Smooth muscle cell (in vitro differentiated cells): ENCODE data around the gene TOP3A. TPM values are rescaled to one million over a fixed set of nuclear protein-coding genes. Genes with fewer than 3 reads are reported as not detected.

Experiments
- DNase-seq: peaks from one replicate; lab custom pipeline; 2025; ENCODE audit not compliant: unreplicated experiment; lab: John Stamatoyannopoulos, UW
- H2AFZ ChIP-seq: fragments of 200-600 bp; sonication (generic); 2 replicates; pipeline ENCODE4 v1.6.0; 2016; ENCODE audit warnings: antibody characterized with exemption, low read depth, mild to moderate bottlenecking
- H3F3A ChIP-seq: fragments of 200-600 bp; sonication (generic); 2 replicates; pipeline ENCODE4 v1.6.0; 2017; ENCODE audit warnings: antibody characterized with exemption, low read depth
- H3K27ac ChIP-seq: fragments of 200-600 bp; sonication (generic); 2 replicates; pipeline ENCODE4 v1.5.1; 2016; ENCODE audit warnings: low read depth, mild to moderate bottlenecking
- H3K27me3 ChIP-seq: fragments of 200-600 bp; sonication (generic); 2 replicates; pipeline ENCODE4 v1.6.1; 2016; ENCODE audit warnings: low read depth, mild to moderate bottlenecking
- H3K36me3 ChIP-seq: fragments of 200-600 bp; sonication (generic); 2 replicates; pipeline ENCODE4 v1.5.1; 2016; ENCODE audit warnings: low read depth
- H3K4me1 ChIP-seq: fragments of 200-600 bp; sonication (generic); 2 replicates; pipeline ENCODE4 v1.5.1; 2016; ENCODE audit warnings: low read depth
- H3K4me2 ChIP-seq: fragments of 200-600 bp; sonication (generic); 2 replicates; pipeline ENCODE4 v1.6.0; 2016; ENCODE audit warnings: mild to moderate bottlenecking
- H3K4me3 ChIP-seq: fragments of 200-600 bp; sonication (generic); 2 replicates; pipeline ENCODE4 v1.5.1; 2016; ENCODE audit warnings: mild to moderate bottlenecking
- H3K79me2 ChIP-seq: fragments of 200-600 bp; sonication (generic); 2 replicates; pipeline ENCODE4 v1.6.0; 2016; ENCODE audit warnings: low read depth, mild to moderate bottlenecking
- H3K9ac ChIP-seq: fragments of 200-600 bp; sonication (generic); 2 replicates; pipeline ENCODE4 v1.6.0; 2016; ENCODE audit warnings: low read depth
- H3K9me3 ChIP-seq: fragments of 200-600 bp; sonication (generic); replicated peaks from 2 replicates; pipeline ENCODE4 v1.5.1; 2016; ENCODE audit warnings: low read depth
- H4K20me1 ChIP-seq: fragments of 200-600 bp; sonication (generic); 2 replicates; pipeline ENCODE4 v1.6.0; 2016; ENCODE audit warnings: low read depth
- WGBS: methylation state at CpG from one replicate; pipeline ENCODE4 v1.1.7; 2016; ENCODE audit warnings: low lambda C conversion rate; 5-methylcytosine and 5-hydroxymethylcytosine counted together
- polyA plus RNA-seq: library from polyadenylated mRNA; unstranded; fragments of >200 nt; fragmentation: Nextera tagmentation; extraction: Ambion mirVana; gene quantifications from 2 replicates; pipeline ENCODE4 v1.2.1, GENCODE V29; 2016
- total RNA-seq: library from RNA; depleted of rRNA; stranded (reverse); fragments of >200 nt; gene quantifications from 2 replicates; pipeline ENCODE4 v1.2.3, GENCODE V29; 2014
- TF ChIP-seq, protein P1 (sequence below): fragments of 200-600 bp; sonication (generic); IDR thresholded peaks from 2 replicates; pipeline ENCODE4 v1.5.1; 2017; ENCODE audit warnings: borderline replicate concordance, mild to moderate bottlenecking, antibody characterized with exemption; ENCODE audit not compliant: insufficient read depth, poor library complexity, severe bottlenecking

TOP3A gene
- total and polyA plus RNA-seq, 2 experiments from 2014 or later = 14.6 to 40.9 TPM

GRCh38 chr17:18324140-18325050, 9.6 kb upstream of the TOP3A start:
- Histone ChIP-seq H3K4me3 (no peak overlapping the region), H3K4me1 (no peaks in the 10 kb centered on the region), H3K4me2 (no peak overlapping the region), H2AFZ (no peak overlapping the region), H3K79me2 (peaks cover 19% of the 10 kb centered on the region), H3K9ac (no peak overlapping the region), H3K27ac (no peak overlapping the region), H3K27me3 (no peaks in the 10 kb centered on the region), H3K9me3 (no peaks in the 10 kb centered on the region), H3K36me3 (peaks cover 5% of the 10 kb centered on the region), H3F3A (no peaks in the 10 kb centered on the region), H4K20me1 (peaks cover 45% of the 10 kb centered on the region)
- TF ChIP-seq, protein P1, sequence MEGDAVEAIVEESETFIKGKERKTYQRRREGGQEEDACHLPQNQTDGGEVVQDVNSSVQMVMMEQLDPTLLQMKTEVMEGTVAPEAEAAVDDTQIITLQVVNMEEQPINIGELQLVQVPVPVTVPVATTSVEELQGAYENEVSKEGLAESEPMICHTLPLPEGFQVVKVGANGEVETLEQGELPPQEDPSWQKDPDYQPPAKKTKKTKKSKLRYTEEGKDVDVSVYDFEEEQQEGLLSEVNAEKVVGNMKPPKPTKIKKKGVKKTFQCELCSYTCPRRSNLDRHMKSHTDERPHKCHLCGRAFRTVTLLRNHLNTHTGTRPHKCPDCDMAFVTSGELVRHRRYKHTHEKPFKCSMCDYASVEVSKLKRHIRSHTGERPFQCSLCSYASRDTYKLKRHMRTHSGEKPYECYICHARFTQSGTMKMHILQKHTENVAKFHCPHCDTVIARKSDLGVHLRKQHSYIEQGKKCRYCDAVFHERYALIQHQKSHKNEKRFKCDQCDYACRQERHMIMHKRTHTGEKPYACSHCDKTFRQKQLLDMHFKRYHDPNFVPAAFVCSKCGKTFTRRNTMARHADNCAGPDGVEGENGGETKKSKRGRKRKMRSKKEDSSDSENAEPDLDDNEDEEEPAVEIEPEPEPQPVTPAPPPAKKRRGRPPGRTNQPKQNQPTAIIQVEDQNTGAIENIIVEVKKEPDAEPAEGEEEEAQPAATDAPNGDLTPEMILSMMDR = no peak
- WGBS = 96% methylated on average over 27 of the region's 27 CpGs
- no peak for DNase-seq

- H4K20me1 ChIP-seq = peaks cover 53% of the 10 kb centered on the region
- no peak overlapping the region for H3K27ac ChIP-seq
- H3K4me1 ChIP-seq = peaks cover 3% of the 10 kb centered on the region
- H3K36me3 ChIP-seq = peaks cover 5% of the 10 kb centered on the region
- peaks cover 26% of the 10 kb centered on the region for H3K79me2 ChIP-seq
- no peaks in the 10 kb centered on the region for H3K27me3 ChIP-seq
- no peak overlapping the region for H3K4me3 ChIP-seq
- no peak overlapping the region for H3K9ac ChIP-seq
- H2AFZ ChIP-seq = no peak overlapping the region
- DNase-seq = no peak
- H3K9me3 ChIP-seq = no peaks in the 10 kb centered on the region
- no peak overlapping the region for H3K4me2 ChIP-seq
- 92% methylated on average over 16 of the region's 16 CpGs for WGBS
- H3F3A ChIP-seq = no peaks in the 10 kb centered on the region
- TF ChIP-seq, protein P1 = no peak
Measured at GRCh38 chr17:18323507-18324139, 8.8 kb upstream of the TOP3A start.

GRCh38 chr17:18323007-18323406, 8.2 kb upstream of the TOP3A start:
- no peaks in the 10 kb centered on the region for H3K9me3 ChIP-seq
- no peaks in the 10 kb centered on the region for H3F3A ChIP-seq
- H3K79me2 ChIP-seq = peaks cover 32% of the 10 kb centered on the region
- no peak overlapping the region for H2AFZ ChIP-seq
- peaks cover 5% of the 10 kb centered on the region for H3K36me3 ChIP-seq
- TF ChIP-seq, protein P1 = no peak
- H3K9ac ChIP-seq = no peak overlapping the region
- no peak overlapping the region for H3K4me2 ChIP-seq
- no peak for DNase-seq
- peaks cover 9% of the 10 kb centered on the region for H3K4me1 ChIP-seq
- WGBS = 76% methylated on average over 3 of the region's 3 CpGs
- no peaks in the 10 kb centered on the region for H3K27me3 ChIP-seq
- H3K4me3 ChIP-seq = no peak overlapping the region
- H4K20me1 ChIP-seq = peaks cover 54% of the 10 kb centered on the region
- no peak overlapping the region for H3K27ac ChIP-seq
